Epidermal melanocyte (primary cell): ENCODE data around the gene VPS45.

Experiments
- DNase-seq: peaks from one replicate; pipeline ENCODE4 v3.0.0; 2011; ENCODE audit warnings: low spot score; ENCODE audit not compliant: insufficient read length

The VPS45 gene

GRCh38 chr1:150187560-150187931, 120.0 kb downstream of the VPS45 start:
- DNase-seq: no peak

- no peak for DNase-seq
These were observed 124.4 kb downstream of the VPS45 start for GRCh38 chr1:150192012-150192411.

- DNase-seq: no peak
These were observed 126.9 kb downstream of the VPS45 start for GRCh38 chr1:150194381-150195031.
